NCI-H446 treated with DMSO at 0.1 percent for 48 hours (cell line): ENCODE measurements around the gene TPP1.

Source experiments
- DNase-seq: peaks from one replicate; lab custom pipeline; 2025; lab: John Stamatoyannopoulos, UW

Gene TPP1

GRCh38 chr11:6619004-6619745, at the start of gene TPP1:
Gene TPP1 (minus strand): TSS chr11:6619422. CDS start chr11:6619400, 22 bp downstream.
- peak; percentile 88 for DNase-seq

DNA sequence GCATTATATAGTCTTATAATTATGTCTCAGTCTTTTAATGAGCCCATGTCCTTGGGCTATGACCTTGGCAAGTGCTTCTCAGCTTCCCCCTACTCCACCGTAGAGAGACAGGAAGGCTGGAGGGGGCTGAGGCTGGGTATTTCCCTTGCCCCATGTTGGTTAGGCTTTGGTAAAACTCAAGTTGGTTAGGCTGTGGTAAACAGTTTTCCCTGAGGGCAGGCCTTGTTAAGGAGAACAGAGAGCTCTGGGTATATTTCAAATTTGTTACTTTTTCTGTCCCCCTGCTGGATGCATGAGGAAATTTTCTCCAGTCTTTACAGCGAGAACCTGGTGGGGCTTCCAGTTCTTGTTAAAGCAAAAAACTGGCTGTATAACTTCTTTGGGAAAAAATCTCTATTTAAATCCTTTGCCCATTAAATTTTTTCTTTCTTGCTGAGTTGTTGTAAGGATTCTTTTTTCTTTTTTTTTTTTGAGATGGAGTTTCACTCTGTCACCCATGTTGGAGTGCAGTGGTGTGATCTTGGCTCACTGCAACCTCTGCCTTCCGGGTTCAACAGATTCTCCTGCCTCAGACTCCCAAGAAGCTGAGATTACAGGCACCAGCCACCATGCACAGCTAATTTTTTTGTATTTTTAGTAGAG, 48.6 kb upstream of the TPP1 start:
- DNase-seq, result peak; percentile 18

DNA sequence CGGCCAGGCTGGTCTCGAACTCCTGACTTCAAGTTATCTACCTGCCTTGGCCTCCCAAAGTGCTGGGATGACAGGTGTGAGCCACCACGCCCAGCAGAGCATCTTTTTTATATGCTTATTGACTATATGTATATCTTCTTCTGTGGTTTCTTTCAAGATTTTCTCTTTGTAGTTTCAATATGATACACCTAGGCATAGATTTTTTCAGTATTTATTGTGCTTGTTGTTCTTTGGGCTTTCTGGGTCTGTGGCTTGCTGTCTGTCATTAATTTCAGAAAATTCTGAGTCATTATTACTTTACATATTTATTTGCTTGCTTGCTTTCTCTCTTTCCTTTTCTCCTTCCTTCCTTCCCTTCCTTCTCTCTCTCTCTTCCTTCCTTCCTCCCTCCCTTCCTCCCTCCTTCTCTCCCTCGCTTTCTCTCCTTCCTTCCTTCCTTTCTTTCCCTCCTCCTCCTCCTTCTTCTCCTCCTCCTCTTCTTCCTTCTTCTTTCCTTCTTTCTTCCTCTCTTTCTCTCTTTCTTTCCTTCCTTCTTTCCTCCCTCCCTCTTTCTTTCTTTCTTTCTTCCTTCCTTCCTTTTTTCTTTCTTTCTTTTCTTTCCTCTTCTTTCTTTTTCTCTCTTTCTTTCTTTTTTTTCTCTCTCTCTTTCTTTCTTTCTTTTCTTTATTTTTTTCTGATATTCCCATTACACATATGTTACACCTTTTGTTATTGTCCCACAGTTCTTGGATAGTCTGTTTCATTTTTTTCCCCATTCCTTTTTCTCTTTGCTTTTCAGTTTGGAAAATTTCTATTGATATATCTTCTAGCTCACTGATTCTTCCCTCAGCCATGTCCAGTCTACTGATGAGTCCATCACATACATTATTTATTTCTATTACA, 47.3 kb upstream of the TPP1 start:
- no peak for DNase-seq

- DNase-seq, result no peak
Measured at GRCh38 chr11:6664551-6664950, 45.3 kb upstream of the TPP1 start.

DNA sequence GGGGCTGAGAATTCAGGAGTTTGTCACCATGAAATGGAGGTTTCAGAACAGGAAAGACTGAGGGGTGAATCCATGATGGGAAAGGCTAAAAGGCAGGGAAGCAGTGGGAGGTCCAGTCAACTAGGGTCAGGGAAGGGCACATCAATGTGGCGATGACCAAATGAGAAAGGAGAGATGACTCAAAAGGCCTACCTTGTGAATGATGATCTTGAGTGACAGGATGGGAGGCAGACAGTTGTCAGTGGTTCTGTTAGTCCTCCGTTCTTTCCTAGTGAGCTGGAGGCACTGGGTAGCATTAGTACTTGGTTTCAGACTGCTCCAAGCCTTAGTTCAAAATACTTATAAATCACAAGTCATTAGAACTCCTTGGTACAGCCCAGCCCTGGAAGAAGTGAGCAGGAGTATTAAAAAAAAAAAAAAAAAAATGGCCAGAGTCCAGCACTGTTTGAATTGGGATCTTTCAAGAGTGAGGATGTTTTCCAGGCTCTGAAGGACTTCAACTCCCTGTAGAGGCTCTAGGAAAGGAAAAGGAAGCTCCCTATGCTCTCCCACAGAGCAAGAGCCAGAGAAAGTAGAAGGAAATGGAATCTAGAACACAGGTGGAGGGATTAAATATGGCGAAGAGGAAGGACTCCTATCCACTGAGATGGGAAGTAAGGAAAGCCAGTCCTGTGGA, 44.7 kb upstream of the TPP1 start:
- no peak for DNase-seq

GRCh38 chr11:6660712-6661111, 41.5 kb upstream of the TPP1 start:
- DNase-seq, result no peak

GRCh38 chr11:6658647-6659046, 39.4 kb upstream of the TPP1 start:
- DNase-seq, result no peak

- DNase-seq, result no peak
Measured at GRCh38 chr11:6657346-6657745, 38.1 kb upstream of the TPP1 start.

DNA sequence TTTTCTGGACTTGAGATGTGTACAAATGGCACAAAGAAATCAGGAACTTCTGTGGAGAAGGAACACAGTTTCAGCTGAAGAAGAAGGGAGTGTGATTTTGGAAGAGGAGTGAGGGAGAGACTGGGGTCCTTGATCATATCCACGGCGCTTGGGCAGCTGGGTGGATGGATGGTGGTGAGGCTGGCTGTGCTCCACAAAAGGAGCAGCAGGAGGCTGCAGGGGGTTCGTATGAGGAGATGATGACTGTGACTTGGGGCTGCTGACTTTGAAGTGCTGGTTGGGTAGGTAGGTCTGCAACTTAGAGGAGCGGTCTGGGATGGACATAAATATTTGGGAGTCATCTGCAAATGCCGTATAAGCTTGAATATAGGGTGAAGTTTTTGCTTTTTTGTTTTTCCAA, 37.7 kb upstream of the TPP1 start:
- no peak for DNase-seq

DNA sequence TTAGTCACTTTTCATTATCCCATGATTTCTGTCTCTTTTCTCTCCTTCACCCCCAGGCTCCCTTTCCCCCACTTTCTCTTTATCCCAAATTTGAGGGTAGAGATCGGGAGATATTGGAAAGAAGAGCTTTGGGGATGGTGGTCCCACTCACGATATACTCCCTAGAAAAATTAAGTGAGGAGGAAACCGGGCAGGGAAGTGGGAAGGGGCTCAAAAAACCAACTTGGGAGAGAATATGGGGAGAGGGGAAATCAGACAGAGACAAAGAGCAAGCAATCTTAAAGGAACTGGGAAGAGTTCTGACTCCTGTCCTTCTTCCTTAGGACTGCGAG, 37.3 kb upstream of the TPP1 start:
- no peak for DNase-seq

DNA sequence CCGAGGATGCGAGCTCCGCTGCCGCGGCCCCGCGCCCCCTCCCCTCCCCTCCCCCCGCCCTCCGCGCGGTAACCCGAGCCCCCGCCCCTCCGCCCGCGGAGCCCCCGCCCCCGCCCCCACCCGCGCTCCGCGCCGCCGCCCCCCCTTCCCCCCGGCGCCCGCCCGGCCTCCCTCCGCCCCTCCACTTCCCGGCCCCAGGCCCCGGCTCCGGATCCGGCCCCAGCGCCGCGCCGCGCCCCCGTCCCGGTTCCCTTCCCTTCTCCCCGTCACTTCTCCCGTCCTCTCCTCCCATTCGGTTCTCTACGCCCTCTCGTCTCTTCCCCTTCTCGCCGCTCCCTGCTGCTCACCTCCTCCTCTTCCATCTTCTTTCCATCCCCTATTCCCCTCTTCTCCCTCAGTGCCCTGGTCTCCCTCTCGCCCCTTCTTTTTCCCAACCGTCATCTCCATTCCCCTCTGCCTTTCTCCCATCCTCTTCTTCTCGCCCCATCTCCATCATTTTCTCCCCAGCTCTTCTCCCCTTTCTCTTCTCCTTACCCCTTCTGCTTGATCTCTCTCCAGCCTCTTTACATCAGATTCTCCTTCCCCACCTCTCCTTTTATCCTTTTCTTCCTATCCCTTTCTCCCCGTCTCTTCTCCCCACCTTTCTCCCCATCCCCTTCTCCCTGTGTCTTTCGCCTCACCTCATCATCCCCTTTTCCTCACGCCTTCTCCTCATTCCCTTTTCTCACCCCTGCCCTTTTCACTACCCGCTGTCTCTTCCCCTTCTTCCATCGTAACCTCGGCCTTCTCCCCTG, 36.8 kb upstream of the TPP1 start, which contains the start of gene DCHS1:
TSS of gene DCHS1 (minus strand) at position 20 of the 794 bp plus-strand sequence. CDS start 14,196 bp downstream, outside the sequence.
- no peak for DNase-seq

- no peak for DNase-seq
Measured at GRCh38 chr11:6655020-6655789, 36.0 kb upstream of the TPP1 start.

DNA sequence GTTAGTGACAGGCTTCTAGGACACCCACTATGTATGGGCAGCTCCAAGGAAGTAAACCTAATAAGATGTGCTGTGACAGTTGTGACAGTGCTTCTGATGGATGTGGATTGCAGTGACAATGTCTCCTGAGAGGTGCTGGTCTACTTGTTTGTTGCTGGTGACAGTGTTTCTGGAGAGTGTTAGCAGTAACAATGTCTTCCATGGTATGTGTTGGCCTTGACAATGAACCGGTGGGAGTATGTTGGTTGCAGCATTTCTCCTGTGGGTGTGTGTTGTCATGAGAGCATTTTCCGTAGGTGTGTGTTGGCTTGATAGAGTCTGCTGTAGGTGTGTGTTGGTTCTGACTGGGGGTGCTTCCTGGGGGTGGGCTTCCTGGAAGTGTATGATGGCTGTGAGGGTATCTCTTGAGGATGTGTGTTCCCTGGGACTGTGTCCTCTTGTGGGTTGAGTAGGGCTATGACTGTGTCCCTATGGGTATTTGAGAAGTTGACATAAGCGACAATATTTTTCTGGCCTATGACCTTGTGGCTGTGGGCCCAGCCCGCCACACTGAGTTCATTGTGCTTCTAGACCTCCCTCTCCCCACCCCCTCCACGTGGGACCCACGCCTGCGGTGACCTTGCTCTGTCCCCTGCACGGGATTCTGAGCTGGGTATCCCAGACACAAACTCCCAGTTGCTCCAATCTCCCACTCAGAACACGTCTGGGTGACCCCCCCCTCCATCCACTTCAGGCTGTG, 35.2 kb upstream of the TPP1 start:
- DNase-seq, result no peak

DNA sequence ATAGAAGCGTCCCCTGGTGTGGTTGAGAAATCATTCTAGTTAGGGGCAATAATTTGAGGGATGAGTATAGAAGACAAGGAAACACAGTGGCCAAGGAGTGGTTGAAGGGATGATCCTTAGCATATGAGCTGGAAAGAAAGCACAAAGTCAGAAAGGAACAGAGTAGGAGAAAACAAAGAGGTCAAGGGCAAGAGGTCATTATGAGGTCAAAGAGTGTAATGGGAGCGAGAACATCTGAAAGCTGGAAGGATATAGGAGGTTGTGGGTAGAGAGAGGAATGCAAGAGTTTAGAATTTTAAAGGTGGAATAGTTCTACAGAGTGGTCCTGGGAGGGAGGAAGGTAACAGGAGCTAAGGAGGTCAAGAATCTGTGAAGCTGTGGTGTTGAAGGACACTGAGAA, 34.4 kb upstream of the TPP1 start:
- DNase-seq, result no peak

DNA sequence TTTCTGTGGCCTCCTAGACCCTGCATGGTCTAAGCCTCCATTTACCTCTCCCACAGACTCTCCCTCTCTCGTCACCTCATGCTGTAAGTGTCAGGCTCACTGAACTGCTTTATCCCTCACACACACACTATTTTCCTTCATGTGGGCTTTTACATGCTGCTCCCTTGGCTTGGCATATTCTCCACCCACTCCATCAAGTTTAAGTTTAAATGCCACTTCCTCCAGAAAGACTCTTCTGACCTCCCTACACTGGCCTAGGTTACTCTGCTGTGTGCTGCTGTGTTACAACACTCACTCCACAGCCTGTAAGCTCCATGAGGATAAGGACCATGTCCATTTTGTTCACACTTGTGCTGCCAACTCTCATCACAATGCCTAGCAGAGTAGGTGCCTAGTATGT, 33.9 kb upstream of the TPP1 start:
- no peak for DNase-seq

DNA sequence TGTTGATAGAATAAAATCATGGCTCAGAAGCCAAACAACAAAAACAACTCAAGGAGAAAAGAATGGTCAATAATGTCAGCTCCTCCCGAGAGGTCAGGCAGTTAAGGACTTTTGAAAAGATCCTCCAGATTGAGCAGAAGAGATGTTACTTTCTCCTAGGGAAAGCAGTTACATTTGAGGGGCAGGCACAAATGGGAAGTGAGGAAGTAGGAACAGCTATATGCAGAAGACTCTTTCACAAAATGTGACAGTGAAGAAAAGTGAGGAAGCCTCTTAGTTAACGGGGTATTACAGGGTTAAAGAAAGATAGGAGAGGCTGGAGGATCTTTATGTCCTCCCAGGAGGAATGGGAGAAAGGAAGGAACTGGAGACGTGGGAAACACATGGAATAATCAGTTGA, 33.0 kb upstream of the TPP1 start:
- DNase-seq, result no peak

DNA sequence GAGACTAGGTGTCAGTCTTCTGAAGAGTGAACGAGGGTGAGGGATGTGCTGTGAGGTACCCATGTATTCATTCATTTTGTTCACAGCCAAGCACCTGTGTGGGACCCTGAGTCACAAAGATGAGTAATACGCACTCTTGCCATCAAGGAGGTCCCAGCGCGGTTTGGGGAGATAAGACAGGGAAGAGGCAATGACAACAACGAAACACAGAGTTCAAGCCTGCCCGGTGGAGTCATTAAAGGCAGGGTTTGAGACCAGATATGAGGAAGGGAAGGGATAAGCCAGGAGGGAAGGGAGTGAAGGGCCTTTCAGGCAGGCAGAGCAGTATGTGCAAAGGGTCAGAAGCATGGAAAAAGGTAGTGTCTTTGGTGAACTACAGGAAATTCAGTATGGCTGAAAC, 31.8 kb upstream of the TPP1 start:
- DNase-seq, result no peak

GRCh38 chr11:6650104-6650503, 30.9 kb upstream of the TPP1 start:
- DNase-seq, result no peak

- DNase-seq, result no peak
Measured at GRCh38 chr11:6648501-6648900, 29.3 kb upstream of the TPP1 start.

DNA sequence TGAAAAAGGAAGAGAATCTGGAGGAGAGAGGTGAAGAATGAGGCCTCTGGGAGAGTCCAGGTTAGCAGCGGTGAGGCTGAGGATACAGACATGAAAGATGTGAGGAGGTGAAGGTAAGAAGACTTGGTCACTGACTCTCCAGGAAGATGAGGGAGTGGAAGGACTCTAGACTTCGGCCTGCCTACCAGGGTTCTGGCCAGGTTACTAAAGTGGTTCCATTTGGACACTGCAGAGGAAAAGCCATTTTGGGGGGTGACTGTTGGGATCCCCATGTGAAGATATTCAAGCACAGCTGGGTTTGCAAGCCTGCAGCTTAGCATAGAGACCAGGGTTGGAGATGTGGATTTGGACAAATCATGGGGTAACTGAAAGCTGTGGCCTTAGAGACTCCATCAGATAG, 28.6 kb upstream of the TPP1 start:
- no peak for DNase-seq
